Endothelial cell of umbilical vein (primary cell): ENCODE results near the gene DEFB131B.
"Not testable (repeated sequence)": the region's sequence is repeated elsewhere in the genome, so short reads cannot be mapped to it uniquely, and the experiment has no call there.

Source experiments
- EZH2 ChIP-seq: IDR thresholded peaks from 2 replicates; pipeline ENCODE4 v1.6.1; 2012; ENCODE audit warnings: borderline replicate concordance, low read depth, mild to moderate bottlenecking, moderate library complexity, low read length, inconsistent platforms; ENCODE audit not compliant: severe bottlenecking
- FOS ChIP-seq: IDR thresholded peaks from 2 replicates; pipeline ENCODE4 v1.6.1; 2011; ENCODE audit warnings: mild to moderate bottlenecking, low read length, moderate library complexity, borderline replicate concordance; ENCODE audit not compliant: insufficient read depth
- GATA2 ChIP-seq: IDR thresholded peaks from 2 replicates; pipeline ENCODE4 v1.7.0; 2011; ENCODE audit warnings: low read depth, mild to moderate bottlenecking, moderate library complexity, mixed read lengths, low read length; ENCODE audit not compliant: insufficient read length, insufficient read depth
- JUN ChIP-seq: IDR thresholded peaks from 2 replicates; pipeline ENCODE4 v1.6.1; 2011; ENCODE audit warnings: borderline replicate concordance, low read depth; ENCODE audit not compliant: insufficient read length, insufficient read depth
- MYC ChIP-seq: IDR thresholded peaks from one replicate; pipeline ENCODE4 v1.6.1; 2011; ENCODE audit warnings: mild to moderate bottlenecking, low read depth, low read length
- POLR2A ChIP-seq: IDR thresholded peaks from 2 replicates; pipeline ENCODE4 v1.6.1; 2012; ENCODE audit warnings: low read depth, mild to moderate bottlenecking, control low read depth, low read length
- TF ChIP-seq, protein P1 (sequence below), 2 donors: IDR thresholded peaks; 1 replicate in 1 of 2; 2 replicates in 1 of 2; pipeline ENCODE4 v1.5.1; 2011; ENCODE audit warnings: low read length in 2 of 2, mild to moderate bottlenecking in 2 of 2, moderate library complexity in 2 of 2, control low read depth in 1 of 2, inconsistent platforms in 1 of 2, low read depth in 1 of 2; ENCODE audit not compliant: insufficient read depth in 1 of 2; ENCODE audit errors: extremely low read depth in 1 of 2
- TF ChIP-seq, protein P2 (sequence below): IDR thresholded peaks from 2 replicates; pipeline ENCODE4 v1.6.1; 2011; ENCODE audit not compliant: insufficient read depth, insufficient read length

DNA sequence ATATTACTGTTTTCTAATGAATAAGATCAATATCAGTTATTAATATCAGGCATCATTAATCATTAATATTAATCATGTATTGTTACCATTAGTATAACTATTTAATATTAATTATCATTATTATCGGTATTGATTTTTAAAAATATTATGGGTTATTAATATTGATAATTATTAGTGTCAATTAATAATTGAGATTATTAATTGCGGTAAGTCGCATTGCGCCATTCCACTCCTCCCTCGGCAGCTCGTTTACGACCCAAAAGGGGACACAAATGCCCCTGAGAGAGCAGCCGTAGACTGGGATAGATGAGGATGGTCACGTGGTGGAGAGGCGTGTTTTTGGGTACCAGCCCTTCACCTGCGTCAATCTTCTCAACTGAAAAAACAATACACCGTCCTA, 7.6 kb downstream of the DEFB131B start:
- TF ChIP-seq, protein P1, sequence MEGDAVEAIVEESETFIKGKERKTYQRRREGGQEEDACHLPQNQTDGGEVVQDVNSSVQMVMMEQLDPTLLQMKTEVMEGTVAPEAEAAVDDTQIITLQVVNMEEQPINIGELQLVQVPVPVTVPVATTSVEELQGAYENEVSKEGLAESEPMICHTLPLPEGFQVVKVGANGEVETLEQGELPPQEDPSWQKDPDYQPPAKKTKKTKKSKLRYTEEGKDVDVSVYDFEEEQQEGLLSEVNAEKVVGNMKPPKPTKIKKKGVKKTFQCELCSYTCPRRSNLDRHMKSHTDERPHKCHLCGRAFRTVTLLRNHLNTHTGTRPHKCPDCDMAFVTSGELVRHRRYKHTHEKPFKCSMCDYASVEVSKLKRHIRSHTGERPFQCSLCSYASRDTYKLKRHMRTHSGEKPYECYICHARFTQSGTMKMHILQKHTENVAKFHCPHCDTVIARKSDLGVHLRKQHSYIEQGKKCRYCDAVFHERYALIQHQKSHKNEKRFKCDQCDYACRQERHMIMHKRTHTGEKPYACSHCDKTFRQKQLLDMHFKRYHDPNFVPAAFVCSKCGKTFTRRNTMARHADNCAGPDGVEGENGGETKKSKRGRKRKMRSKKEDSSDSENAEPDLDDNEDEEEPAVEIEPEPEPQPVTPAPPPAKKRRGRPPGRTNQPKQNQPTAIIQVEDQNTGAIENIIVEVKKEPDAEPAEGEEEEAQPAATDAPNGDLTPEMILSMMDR (IDR thresholded peaks at IDR 0.05; ENCODE audit: extremely low read depth in 1 of 2, insufficient read depth in 1 of 2, low read depth in 1 of 2, low read length in 2 of 2): not testable (repeated sequence)
- TF ChIP-seq EZH2, POLR2A, JUN, MYC, GATA2, FOS: not testable (repeated sequence)
- TF ChIP-seq, protein P2, sequence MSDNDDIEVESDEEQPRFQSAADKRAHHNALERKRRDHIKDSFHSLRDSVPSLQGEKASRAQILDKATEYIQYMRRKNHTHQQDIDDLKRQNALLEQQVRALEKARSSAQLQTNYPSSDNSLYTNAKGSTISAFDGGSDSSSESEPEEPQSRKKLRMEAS: not testable (repeated sequence)
